GM23338 (cell line): ENCODE results near the gene MLLT10. TPM values are rescaled to one million over a fixed set of nuclear protein-coding genes. Genes with fewer than 3 reads are reported as not detected.
"Not testable (repeated sequence)": the region's sequence is repeated elsewhere in the genome, so short reads cannot be mapped to it uniquely, and the experiment has no call there.

Experiments
- ATAC-seq: fragments of 200-7000 bp; cut with Tn5 transposase; 3 replicates; pipeline ENCODE4 v1.9.1; 2020
- DNase-seq: peaks from one replicate; pipeline ENCODE4 v3.0.0-alpha.2; 2015; ENCODE audit warnings: low spot score
- H2AFZ ChIP-seq: fragments of 200-600 bp; sonication (generic); 2 replicates; pipeline ENCODE4 v1.8.0; 2016; ENCODE audit warnings: antibody characterized with exemption, mild to moderate bottlenecking, moderate library complexity
- H3F3A ChIP-seq: fragments of 200-600 bp; sonication (generic); replicated peaks from 2 replicates; pipeline ENCODE4 v1.8.0; 2017; ENCODE audit warnings: antibody characterized with exemption, mixed run types, low read depth
- H3K27ac ChIP-seq: fragments of 200-600 bp; sonication (generic); 2 replicates; pipeline ENCODE4 v1.6.1; 2016; ENCODE audit warnings: low read depth
- H3K27me3 ChIP-seq: fragments of 200-600 bp; sonication (generic); 2 replicates; pipeline ENCODE4 v1.8.0; 2016; ENCODE audit warnings: mild to moderate bottlenecking, mixed run types, moderate library complexity; ENCODE audit not compliant: insufficient read depth
- H3K36me3 ChIP-seq: fragments of 200-600 bp; sonication (generic); 2 replicates; pipeline ENCODE4 v1.8.0; 2016; ENCODE audit warnings: mild to moderate bottlenecking; ENCODE audit not compliant: insufficient read depth
- H3K4me1 ChIP-seq: fragments of 200-600 bp; sonication (generic); 2 replicates; pipeline ENCODE4 v1.8.0; 2016; ENCODE audit warnings: mild to moderate bottlenecking, moderate library complexity; ENCODE audit not compliant: insufficient read depth
- H3K4me2 ChIP-seq: fragments of 200-600 bp; sonication (generic); 2 replicates; pipeline ENCODE4 v1.7.1; 2017; ENCODE audit warnings: mixed run types
- H3K4me3 ChIP-seq: fragments of 200-600 bp; sonication (generic); 2 replicates; pipeline ENCODE4 v1.6.1; 2016; ENCODE audit warnings: mixed run types
- H3K79me2 ChIP-seq: fragments of 200-600 bp; sonication (generic); replicated peaks from 2 replicates; pipeline ENCODE4 v1.8.0; 2017; ENCODE audit warnings: mild to moderate bottlenecking; ENCODE audit not compliant: insufficient read depth
- H3K9me2 ChIP-seq: fragments of 200-600 bp; sonication (generic); 2 replicates; pipeline ENCODE4 v1.8.0; 2017; ENCODE audit not compliant: insufficient read depth
- H4K20me1 ChIP-seq: fragments of 200-600 bp; sonication (generic); replicated peaks from 2 replicates; pipeline ENCODE4 v1.8.0; 2017; ENCODE audit warnings: mild to moderate bottlenecking; ENCODE audit not compliant: insufficient read depth
- H3K27ac Mint-ChIP-seq: 2 replicates; pipeline ENCODE4 v1.8.0; 2020; ENCODE audit warnings: inconsistent platforms, mild to moderate bottlenecking, moderate library complexity, mixed read lengths
- H3K27me3 Mint-ChIP-seq: 3 replicates; pipeline ENCODE4 v1.8.0; 2022; ENCODE audit warnings: low read depth, mild to moderate bottlenecking, moderate library complexity, mixed read lengths, inconsistent platforms; ENCODE audit not compliant: insufficient read depth, poor library complexity
- H3K36me3 Mint-ChIP-seq: 3 replicates; pipeline ENCODE4 v1.8.0; 2021; ENCODE audit warnings: low read depth, mild to moderate bottlenecking, inconsistent platforms, moderate library complexity, mixed read lengths
- H3K4me1 Mint-ChIP-seq: 3 replicates; pipeline ENCODE4 v1.8.0; 2020; ENCODE audit warnings: mild to moderate bottlenecking, inconsistent platforms, mixed read lengths
- H3K4me3 Mint-ChIP-seq: 3 replicates; pipeline ENCODE4 v1.8.0; 2021; ENCODE audit warnings: moderate library complexity, mild to moderate bottlenecking, inconsistent platforms, mixed read lengths
- H3K9me3 Mint-ChIP-seq: 3 replicates; pipeline ENCODE4 v1.8.0; 2020; ENCODE audit warnings: moderate library complexity, mild to moderate bottlenecking, inconsistent platforms, mixed read lengths
- CREB1 ChIP-seq: fragments of 250-450 bp; sonication (Bioruptor Pico); IDR thresholded peaks from 2 replicates; pipeline ENCODE4 v1.5.0; 2020; ENCODE audit warnings: low read depth, mild to moderate bottlenecking, moderate library complexity
- EZH2phosphoT487 ChIP-seq: fragments of 200-600 bp; sonication (generic); IDR thresholded peaks from one replicate; pipeline ENCODE4 v1.8.1; 2018; ENCODE audit warnings: antibody characterized with exemption; ENCODE audit not compliant: unreplicated experiment
- NANOG ChIP-seq: IDR thresholded peaks from 2 replicates; pipeline ENCODE4 v1.6.1; 2016; ENCODE audit warnings: antibody characterized with exemption, borderline replicate concordance
- POLR2AphosphoS5 ChIP-seq: IDR thresholded peaks from 2 replicates; pipeline ENCODE4 v1.6.1; 2016; ENCODE audit warnings: antibody characterized with exemption, low read depth
- ZNF114 ChIP-seq: fragments of 250-450 bp; sonication (Bioruptor Pico); IDR thresholded peaks from 2 replicates; pipeline ENCODE4 v1.5.0; 2020; ENCODE audit warnings: mild to moderate bottlenecking, moderate library complexity
- polyA plus RNA-seq: library from polyadenylated mRNA; unstranded; fragments of >200 nt; fragmentation: Nextera tagmentation; extraction: Ambion mirVana; gene quantifications from 2 replicates; pipeline ENCODE4 v1.2.1, GENCODE V29; 2016
- total RNA-seq: library from RNA; depleted of rRNA; stranded (reverse); fragments of >200 nt; shearing (Covaris generic); gene quantifications from 2 replicates; pipeline ENCODE4 v1.2.3, GENCODE V29; 2014
- TF ChIP-seq, protein P1 (sequence below): IDR thresholded peaks from one replicate; pipeline ENCODE4 v1.6.1; 2018; ENCODE audit warnings: antibody characterized with exemption; ENCODE audit not compliant: unreplicated experiment
- TF ChIP-seq, protein P2 (sequence below): IDR thresholded peaks from 2 replicates; pipeline ENCODE4 v1.6.1; 2016; ENCODE audit warnings: antibody characterized with exemption

The MLLT10 gene
- total and polyA plus RNA-seq, 2 experiments from 2014 or later, result 28.8 to 55.4 TPM

DNA sequence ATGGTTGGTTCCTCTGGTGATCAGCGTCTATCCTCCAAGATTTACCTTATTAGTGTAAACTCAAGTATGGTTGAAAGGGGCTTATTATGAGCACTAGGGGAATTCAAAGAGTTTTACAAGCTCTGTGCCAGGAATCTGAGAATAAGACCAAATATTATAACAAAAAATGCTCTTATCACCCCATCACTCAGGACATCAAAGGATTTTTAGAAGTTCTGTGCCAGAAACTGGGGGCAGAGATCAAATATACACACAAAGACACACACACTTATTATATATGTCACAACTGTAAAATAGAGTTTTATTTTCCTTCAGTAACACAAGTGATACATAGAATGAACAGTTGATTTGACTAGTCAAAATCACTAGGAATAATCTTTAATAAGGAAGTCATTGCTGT is 89.3 kb downstream of the MLLT10 start:
- no peak overlapping the region for H3K4me3 ChIP-seq
- Mint-ChIP-seq H3K27me3 (peaks cover 1% of the 10 kb centered on the region), H3K27ac (no peak overlapping the region), H3K4me3 (no peak overlapping the region), H3K36me3 (peaks cover 33% of the 10 kb centered on the region), H3K4me1 (peaks cover 5% of the 10 kb centered on the region), H3K9me3 (no peaks in the 10 kb centered on the region)
- no peaks in the 10 kb centered on the region for H3F3A ChIP-seq
- H3K4me2 ChIP-seq, result no peak overlapping the region
- 0 out of 2 replicates have a peak, but pooled peaks cover 6% of the 10 kb centered on the region for H4K20me1 ChIP-seq
- no peak overlapping the region for H2AFZ ChIP-seq
- no peak overlapping the region for H3K27ac ChIP-seq
- no peak for TF ChIP-seq NANOG
- TF ChIP-seq, protein P1, sequence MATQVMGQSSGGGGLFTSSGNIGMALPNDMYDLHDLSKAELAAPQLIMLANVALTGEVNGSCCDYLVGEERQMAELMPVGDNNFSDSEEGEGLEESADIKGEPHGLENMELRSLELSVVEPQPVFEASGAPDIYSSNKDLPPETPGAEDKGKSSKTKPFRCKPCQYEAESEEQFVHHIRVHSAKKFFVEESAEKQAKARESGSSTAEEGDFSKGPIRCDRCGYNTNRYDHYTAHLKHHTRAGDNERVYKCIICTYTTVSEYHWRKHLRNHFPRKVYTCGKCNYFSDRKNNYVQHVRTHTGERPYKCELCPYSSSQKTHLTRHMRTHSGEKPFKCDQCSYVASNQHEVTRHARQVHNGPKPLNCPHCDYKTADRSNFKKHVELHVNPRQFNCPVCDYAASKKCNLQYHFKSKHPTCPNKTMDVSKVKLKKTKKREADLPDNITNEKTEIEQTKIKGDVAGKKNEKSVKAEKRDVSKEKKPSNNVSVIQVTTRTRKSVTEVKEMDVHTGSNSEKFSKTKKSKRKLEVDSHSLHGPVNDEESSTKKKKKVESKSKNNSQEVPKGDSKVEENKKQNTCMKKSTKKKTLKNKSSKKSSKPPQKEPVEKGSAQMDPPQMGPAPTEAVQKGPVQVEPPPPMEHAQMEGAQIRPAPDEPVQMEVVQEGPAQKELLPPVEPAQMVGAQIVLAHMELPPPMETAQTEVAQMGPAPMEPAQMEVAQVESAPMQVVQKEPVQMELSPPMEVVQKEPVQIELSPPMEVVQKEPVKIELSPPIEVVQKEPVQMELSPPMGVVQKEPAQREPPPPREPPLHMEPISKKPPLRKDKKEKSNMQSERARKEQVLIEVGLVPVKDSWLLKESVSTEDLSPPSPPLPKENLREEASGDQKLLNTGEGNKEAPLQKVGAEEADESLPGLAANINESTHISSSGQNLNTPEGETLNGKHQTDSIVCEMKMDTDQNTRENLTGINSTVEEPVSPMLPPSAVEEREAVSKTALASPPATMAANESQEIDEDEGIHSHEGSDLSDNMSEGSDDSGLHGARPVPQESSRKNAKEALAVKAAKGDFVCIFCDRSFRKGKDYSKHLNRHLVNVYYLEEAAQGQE, result no peak
- H3K79me2 ChIP-seq, result peaks cover 19% of the 10 kb centered on the region
- no peaks in the 10 kb centered on the region for H3K4me1 ChIP-seq
- H3K27me3 ChIP-seq, result no peaks in the 10 kb centered on the region
- no peaks in the 10 kb centered on the region; the same call in 1 of the 2 replicates for H3K9me2 ChIP-seq
- 0 out of 2 replicates have a peak, but pooled peaks cover 7% of the 10 kb centered on the region for H3K36me3 ChIP-seq
- ATAC-seq (no peak), DNase-seq (no peak)

DNA sequence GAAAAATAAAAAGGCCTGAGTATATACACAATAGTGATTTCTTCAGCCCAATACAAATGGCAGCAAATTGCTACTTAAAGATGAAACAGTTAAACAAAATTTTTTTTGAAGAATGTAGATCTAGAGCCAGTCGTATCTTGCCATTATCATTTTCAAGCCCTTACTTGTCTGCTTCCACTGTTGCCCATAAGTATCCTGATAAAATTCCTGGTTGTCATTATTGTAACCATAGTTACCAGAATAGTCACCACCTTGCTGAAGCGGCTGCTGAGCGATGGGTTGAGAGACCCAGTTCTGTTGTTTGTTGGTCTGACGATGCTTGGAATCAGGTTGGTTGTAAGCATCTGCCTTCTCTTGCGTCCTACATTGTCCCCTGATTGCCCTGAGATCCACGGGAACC is 90.4 kb downstream of the MLLT10 start:
- H3K27me3 Mint-ChIP-seq, DNase-seq, H3K4me2 ChIP-seq, H3K27ac Mint-ChIP-seq, H3K4me3 Mint-ChIP-seq, H3K27ac ChIP-seq, H3K9me2 ChIP-seq, H3K36me3 ChIP-seq, H3K4me1 ChIP-seq, H3K4me1 Mint-ChIP-seq, ATAC-seq, H3K27me3 ChIP-seq, H3K9me3 Mint-ChIP-seq, H2AFZ ChIP-seq, H3F3A ChIP-seq, H4K20me1 ChIP-seq, H3K4me3 ChIP-seq: not testable (repeated sequence)
- H3K79me2 ChIP-seq, result peaks cover 21% of the 10 kb centered on the region
- H3K36me3 Mint-ChIP-seq, result peaks cover 25% of the 10 kb centered on the region

DNA sequence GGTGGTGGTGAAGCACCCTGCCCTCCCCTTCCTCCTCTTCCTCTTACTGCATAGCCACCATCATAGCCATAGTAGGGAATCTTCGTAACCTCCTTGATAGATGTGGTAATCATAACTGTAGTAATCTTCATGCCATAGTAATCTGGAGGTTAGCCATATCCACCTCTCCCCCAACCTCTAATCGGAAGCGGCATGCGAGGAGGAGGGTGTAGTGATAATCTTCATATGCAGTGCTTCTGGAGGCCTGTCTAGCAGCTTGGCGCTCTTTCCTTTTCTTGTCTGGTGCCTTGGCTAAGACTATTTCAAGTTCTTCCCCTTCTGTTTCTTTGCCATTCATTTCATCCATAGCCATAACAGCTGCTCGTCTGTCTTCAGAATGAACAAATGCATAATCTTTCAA is 90.9 kb downstream of the MLLT10 start:
- Mint-ChIP-seq H3K27ac (no peak overlapping the region), H3K27me3 (peaks cover 1% of the 10 kb centered on the region), H3K36me3 (peaks cover 26% of the 10 kb centered on the region), H3K4me3 (no peak overlapping the region), H3K4me1 (peaks cover 5% of the 10 kb centered on the region), H3K9me3 (no peaks in the 10 kb centered on the region)
- Histone ChIP-seq H3K27me3 (no peaks in the 10 kb centered on the region), H2AFZ (no peak overlapping the region), H3K9me2 (no peaks in the 10 kb centered on the region; the same call in 1 of the 2 replicates), H3K4me1 (no peaks in the 10 kb centered on the region), H3K4me2 (no peak overlapping the region), H3F3A (no peaks in the 10 kb centered on the region), H3K36me3 (0 out of 2 replicates have a peak, but pooled peaks cover 7% of the 10 kb centered on the region), H4K20me1 (0 out of 2 replicates have a peak, but pooled peaks cover 6% of the 10 kb centered on the region), H3K27ac (no peak overlapping the region), H3K79me2 (peaks cover 23% of the 10 kb centered on the region), H3K4me3 (no peak overlapping the region)
- ATAC-seq (no peak), DNase-seq (no peak)
- TF ChIP-seq EZH2phosphoT487, result no peak
- TF ChIP-seq ZNF114, result no peak
- TF ChIP-seq, protein P2, sequence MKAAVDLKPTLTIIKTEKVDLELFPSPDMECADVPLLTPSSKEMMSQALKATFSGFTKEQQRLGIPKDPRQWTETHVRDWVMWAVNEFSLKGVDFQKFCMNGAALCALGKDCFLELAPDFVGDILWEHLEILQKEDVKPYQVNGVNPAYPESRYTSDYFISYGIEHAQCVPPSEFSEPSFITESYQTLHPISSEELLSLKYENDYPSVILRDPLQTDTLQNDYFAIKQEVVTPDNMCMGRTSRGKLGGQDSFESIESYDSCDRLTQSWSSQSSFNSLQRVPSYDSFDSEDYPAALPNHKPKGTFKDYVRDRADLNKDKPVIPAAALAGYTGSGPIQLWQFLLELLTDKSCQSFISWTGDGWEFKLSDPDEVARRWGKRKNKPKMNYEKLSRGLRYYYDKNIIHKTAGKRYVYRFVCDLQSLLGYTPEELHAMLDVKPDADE, result no peak
- TF ChIP-seq POLR2AphosphoS5, result no peak
- no peak for TF ChIP-seq CREB1 (CRISPR knock-in tag)
- no peak for TF ChIP-seq NANOG
